GM19467 (cell line): Measurements from ENCODE around the gene KCP.

Experiments used
- ATAC-seq: cut with Tn5 transposase; IDR thresholded peaks from one replicate; pipeline ENCODE4 v1.9.1; 2021; ENCODE audit warnings: mild to moderate bottlenecking, moderate library complexity; ENCODE audit not compliant: unreplicated experiment

KCP gene

DNA sequence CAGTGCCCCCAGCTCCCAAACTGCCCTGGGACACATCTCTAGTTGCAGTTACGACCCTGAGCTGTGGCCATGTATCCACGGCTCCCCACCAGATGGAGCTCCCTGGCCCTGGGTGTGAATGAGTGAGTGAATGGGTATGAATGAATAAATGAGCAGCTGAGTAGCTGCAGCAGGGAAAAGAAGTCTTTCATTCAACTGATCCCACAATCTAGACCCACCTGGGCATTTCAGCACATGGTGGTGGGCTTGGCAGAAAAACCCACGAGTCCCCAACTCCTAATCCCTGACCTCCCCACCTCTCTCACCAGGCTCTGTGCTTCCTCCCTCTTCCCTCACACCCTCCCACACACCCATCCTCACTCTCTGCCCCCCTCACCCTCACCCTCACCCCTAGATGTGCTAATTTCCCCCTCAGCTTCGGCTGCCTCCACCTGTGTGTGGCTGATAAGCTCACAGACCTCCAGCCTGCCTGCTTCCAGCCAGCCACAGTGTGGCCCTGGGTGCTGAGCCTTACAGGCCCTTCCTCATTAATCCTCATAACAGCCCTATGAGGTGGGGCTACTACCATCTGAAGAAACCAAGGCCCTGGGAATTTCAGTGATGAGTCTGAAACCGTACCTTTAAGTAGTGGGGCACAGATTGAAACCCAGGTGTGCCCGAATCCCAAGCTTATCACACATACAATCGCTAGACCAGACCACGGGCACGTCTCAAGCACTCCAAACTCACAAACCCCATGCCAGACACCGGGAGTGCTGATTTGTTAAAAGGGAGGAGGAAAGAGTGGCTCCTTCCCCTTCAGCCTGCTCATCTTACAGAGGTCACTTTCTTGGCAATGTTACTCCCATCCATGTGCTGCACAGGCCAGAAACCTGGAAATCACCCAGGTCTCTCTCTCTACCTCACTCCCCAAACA lies 50.1 kb downstream of the KCP start:
- ATAC-seq, result no peak

DNA sequence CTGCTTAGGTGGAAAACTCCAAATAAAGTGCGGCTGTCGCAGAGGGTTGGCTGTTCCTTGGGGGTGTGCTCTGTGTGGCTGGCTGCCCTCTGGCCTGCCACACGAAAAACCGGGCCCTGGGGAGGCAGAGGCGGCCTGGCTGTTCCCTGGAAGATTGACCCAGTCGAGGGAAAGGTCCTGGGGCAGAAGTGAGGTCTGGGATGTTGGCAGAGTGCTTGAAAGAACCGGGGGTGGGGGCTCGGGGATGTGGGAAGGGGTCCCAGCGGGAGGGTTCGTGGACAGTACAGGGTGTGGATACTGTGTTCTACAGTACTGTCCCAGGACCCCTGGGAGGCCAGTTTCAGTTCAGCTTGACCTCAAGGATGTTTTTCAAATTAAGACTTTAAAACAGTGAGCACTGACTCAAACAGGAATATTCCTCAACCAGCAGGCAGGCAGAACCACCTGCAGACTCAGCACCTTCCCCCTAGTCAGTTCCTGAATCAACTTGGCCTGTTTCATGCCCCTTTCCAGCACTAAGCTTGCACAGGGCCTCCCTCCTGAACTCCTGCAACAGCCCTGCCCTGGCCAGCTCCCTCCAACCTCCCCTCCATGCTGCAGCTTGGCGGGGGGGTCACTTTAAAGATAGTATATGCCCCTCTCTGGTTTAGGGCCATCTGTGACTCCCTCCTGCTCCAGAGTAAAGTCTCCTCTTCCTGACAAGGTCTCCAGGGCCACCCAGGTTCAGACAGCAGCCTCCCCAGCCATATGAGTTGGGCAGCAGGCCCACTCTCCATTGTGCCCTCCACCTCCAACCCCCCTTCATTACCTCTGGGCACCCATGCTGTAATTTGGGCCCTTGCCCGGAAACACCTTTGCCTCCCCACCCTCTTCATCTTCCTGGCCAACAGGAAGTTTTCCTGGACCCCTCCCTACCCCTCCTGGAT lies 51.0 kb downstream of the KCP start:
- no peak for ATAC-seq

DNA sequence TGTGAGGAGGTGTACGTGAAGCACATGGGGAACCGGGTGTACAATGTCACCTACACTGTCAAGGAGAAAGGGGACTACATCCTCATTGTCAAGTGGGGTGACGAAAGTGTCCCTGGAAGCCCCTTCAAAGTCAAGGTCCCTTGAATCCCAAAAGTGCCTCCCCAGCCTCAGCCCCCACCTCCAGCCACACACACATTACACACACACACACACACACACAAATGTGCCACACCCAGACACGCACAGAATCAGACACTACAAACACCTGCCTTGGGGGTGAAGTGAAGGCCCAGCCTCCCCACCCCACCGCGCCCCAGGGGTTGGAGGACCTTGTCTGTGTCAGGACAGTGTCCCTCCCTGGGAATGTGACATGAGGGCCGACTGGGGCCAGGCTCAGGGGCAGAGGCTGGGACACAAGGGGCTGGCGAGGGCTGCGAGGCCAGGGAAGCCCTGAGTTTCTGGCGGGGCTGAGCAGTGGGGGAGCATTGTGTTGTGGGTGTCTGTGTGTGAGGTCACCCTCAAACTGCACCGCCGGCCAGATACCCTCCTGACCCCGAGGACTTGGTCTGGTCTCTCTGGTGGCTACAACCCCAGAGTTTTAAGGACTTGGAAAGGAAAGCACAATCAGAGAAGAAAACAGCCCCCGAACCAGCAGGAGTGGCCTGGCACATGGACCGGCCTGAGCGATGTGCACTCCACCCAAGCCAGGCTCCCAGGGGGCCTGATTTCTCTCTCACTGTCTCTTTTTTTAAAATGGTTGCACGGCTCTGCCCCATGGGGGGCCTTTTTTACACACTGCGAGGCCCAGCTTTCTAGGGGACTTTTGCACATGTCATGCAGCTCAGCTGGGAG lies 51.9 kb downstream of the KCP start:
- ATAC-seq, result no peak

DNA sequence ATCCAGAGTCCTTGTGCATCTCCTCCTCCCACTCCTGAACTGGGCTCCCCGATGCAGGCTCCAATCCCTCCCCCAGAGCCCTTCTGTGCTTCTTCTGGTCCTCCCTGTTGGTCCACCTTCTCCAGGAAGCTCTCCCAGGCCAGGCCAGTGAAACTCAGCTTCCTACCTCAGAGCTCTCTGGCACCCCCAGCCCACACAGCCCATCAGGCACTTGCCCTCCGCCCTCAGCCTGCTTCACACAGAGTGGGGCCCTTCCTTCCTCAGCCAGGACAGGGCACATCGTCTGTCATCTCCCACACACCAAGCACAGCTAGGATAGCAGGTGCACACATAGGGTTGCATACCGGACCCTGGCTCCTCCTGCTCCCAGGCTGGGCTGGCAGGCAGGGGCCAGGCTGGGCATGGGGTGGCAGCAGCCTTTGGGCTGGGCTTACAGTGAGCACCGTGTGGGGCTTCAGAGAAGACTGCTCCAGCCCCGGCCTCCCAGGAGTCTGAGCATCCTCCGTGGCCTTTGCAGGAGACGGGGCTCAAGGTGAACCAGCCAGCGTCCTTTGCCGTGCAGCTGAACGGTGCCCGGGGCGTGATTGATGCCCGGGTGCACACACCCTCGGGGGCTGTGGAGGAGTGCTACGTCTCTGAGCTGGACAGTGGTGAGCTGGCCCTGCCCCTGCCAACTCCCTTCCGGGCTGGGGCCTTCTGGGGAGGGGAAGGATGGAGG lies 54.3 kb downstream of the KCP start:
- ATAC-seq, result no peak

DNA sequence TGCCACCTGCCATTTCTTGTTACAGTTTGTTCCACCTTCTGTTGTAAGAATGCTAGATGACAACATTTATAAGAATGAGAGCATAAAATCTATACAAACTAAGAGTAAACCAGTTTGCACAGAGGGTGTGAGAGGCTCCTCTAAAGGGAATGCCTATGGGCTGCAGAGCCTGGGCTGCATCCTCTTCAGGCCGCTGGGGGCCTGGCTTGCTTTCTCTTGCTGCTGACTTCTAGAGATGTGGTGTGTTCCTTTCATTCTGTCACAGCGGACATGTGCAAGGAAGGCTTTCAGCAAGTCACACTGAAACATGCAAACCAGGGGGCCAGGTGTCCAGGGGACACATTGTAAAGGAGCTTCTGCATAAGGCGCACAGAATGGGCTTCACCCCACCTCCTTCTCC lies 55.0 kb downstream of the KCP start:
- ATAC-seq, result no peak

- no peak for ATAC-seq
Observed at GRCh38 chr7:128854396-128854795, 56.1 kb downstream of the KCP start.

- no peak for ATAC-seq
Observed at GRCh38 chr7:128853799-128854198, 56.7 kb downstream of the KCP start.

GRCh38 chr7:128852537-128853254 lies 57.8 kb downstream of the KCP start:
- ATAC-seq, result no peak

- ATAC-seq, result no peak
Observed at GRCh38 chr7:128849804-128850490, 60.6 kb downstream of the KCP start.

GRCh38 chr7:128849156-128849515 lies 61.4 kb downstream of the KCP start:
- ATAC-seq, result no peak

- no peak for ATAC-seq
Observed at GRCh38 chr7:128848289-128849155, 62.0 kb downstream of the KCP start.

DNA sequence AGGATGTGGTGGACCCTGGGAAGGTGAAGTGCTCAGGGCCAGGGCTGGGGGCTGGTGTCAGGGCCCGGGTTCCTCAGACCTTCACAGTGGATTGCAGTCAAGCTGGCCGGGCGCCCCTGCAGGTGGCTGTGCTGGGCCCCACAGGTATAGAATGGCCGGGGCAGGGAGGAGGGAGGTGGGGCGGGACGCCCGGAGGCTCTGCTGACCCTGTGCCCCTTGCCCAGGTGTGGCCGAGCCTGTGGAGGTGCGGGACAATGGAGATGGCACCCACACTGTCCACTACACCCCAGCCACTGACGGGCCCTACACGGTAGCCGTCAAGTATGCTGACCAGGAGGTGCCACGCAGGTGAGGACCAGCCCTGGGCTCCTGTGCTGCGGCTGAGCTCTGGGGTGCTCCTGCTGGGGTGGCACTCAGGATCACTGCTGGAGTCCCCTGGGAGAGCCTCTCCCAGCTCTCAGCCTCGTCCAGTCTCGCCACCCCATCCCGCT lies 62.7 kb downstream of the KCP start:
- no peak for ATAC-seq

DNA sequence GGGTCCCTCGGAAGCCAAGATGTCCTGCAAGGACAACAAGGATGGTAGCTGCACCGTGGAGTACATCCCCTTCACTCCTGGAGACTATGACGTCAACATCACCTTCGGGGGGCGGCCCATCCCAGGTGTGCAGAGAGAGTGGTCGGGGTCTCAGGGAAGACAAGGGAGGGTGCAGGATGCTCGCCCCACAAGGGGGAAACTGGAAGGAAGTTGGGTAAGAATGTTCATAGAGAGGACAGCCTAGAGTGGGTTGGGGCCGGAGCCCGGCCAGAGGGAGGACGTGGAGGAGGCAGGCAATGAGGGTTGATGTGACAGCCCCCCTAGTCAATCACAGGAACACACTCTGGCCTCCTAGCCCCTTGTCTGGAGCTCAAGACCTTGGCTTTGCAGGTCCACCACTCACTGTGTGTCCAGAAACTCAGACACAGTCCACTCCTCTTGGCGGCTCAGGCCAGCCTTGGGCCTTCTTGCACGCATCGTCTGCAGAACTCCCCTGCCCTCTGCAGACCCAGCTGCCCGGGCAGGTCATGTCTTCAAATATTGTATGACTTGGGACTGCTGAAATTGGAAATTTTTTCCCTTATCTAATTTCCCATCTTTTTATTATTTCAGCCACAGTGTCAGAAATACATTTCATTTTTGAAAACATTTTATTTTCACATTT lies 63.6 kb downstream of the KCP start:
- no peak for ATAC-seq

- no peak for ATAC-seq
Observed at GRCh38 chr7:128845987-128846386, 64.5 kb downstream of the KCP start.

DNA sequence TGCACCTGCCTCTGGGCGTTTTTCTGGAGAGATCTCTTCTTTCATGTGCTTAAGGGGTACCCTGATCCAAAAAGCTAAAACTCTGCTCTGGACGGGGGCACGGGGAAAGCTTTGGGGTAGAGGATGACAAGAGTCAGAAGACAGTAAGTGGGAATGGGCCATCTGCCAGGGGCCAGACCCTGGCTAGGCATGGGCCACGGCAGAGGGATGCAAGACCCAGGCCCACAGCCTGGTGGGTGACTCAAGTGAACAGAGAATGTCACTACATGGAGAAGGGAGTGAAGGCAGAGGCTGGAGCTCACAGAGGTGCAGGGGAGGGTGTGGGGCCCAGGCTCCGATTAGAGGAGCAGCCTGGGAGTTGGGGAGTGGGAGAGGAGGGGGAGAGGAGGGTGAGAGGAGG lies 65.0 kb downstream of the KCP start:
- ATAC-seq, result no peak

DNA sequence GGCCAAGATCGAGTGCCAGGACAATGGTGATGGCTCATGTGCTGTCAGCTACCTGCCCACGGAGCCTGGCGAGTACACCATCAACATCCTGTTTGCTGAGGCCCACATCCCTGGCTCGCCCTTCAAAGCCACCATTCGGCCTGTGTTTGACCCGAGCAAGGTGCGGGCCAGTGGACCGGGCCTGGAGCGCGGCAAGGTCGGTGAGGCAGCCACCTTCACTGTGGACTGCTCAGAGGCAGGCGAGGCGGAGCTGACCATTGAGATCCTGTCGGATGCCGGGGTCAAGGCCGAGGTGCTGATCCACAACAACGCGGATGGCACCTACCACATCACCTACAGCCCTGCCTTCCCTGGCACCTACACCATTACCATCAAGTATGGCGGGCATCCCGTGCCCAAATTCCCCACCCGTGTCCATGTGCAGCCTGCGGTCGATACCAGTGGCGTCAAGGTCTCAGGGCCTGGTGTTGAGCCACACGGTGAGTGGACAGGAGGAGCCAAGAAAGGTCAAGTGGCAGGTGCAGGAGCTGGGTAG lies 65.7 kb downstream of the KCP start:
- ATAC-seq, result no peak

- no peak for ATAC-seq
Observed at GRCh38 chr7:128843938-128844621, 66.4 kb downstream of the KCP start.
